Activated CD8-positive, alpha-beta memory T cell treated with anti-CD3 and anti-CD28 coated beads, Interleukin-2, amount 10 ng/mL, durations not matched to agents 7 days and 5 days (primary cell): Measurements from ENCODE around the gene POLDIP2. TPM values are rescaled to one million over a fixed set of nuclear protein-coding genes. Genes with fewer than 3 reads are reported as not detected.
"Not testable (repeated sequence)": the region's sequence is repeated elsewhere in the genome, so short reads cannot be mapped to it uniquely, and the experiment has no call there.

Experiments
- ATAC-seq: fragments of 150-1000 bp; cut with Tn5 transposase; one replicate; pipeline ENCODE4 v1.10.0; 2021; ENCODE audit warnings: moderate library complexity
- CTCF ChIA-PET: fragments of 350-600 bp; sonication (Branson Sonifier 250); formaldehyde crosslinking; loops from one replicate; lab custom pipeline; 2021; ENCODE audit warnings: antibody characterized with exemption; lab: Charles Lee
- DNase-seq: peaks from one replicate; pipeline ENCODE4 v3.0.0-alpha.2; 2020
- H3K27ac Mint-ChIP-seq: one replicate; pipeline ENCODE4 v1.8.0; 2021; ENCODE audit warnings: mild to moderate bottlenecking, mixed read lengths
- H3K27me3 Mint-ChIP-seq: one replicate; pipeline ENCODE4 v1.8.0; 2021; ENCODE audit warnings: mixed read lengths
- H3K36me3 Mint-ChIP-seq: one replicate; pipeline ENCODE4 v1.8.0; 2021; ENCODE audit warnings: mild to moderate bottlenecking, mixed read lengths
- H3K4me1 Mint-ChIP-seq: one replicate; pipeline ENCODE4 v1.8.0; 2021; ENCODE audit warnings: mixed read lengths
- H3K4me3 Mint-ChIP-seq: one replicate; pipeline ENCODE4 v1.8.0; 2021; ENCODE audit warnings: mild to moderate bottlenecking, moderate library complexity, mixed read lengths
- H3K9me3 Mint-ChIP-seq: one replicate; pipeline ENCODE4 v1.8.0; 2022; ENCODE audit warnings: low read depth, mixed read lengths
- total RNA-seq, 2 experiments: library from RNA; stranded (reverse); gene quantifications; one replicate each; pipeline ENCODE4 v1.2.3, GENCODE V29; 2021

POLDIP2 gene
- total RNA-seq, 2 experiments from 2014 or later: 68.6 to 83.5 TPM

- no peak for DNase-seq
- CTCF ChIA-PET: interaction anchor here (1.4 to 1.7 kb wide), 2 partner anchors 10 to 11 kb away, joined by 3 to 5 read pairs; partner anchors contain the start of genes IFT20, POLDIP2 and TNFAIP1
- no peak for ATAC-seq
- Mint-ChIP-seq H3K36me3 (peaks cover 37% of the 10 kb centered on the region), H3K9me3 (no peaks in the 10 kb centered on the region), H3K4me1 (no peaks in the 10 kb centered on the region), H3K4me3 (no peak overlapping the region), H3K27ac (no peak overlapping the region), H3K27me3 (no peaks in the 10 kb centered on the region)
These were observed 10.5 kb downstream of the POLDIP2 start for GRCh38 chr17:28346746-28347246.

- Mint-ChIP-seq H3K27me3 (no peaks in the 10 kb centered on the region), H3K27ac (no peak overlapping the region), H3K9me3 (no peaks in the 10 kb centered on the region), H3K36me3 (peaks cover 34% of the 10 kb centered on the region), H3K4me3 (no peak overlapping the region), H3K4me1 (no peaks in the 10 kb centered on the region)
- DNase-seq (no peak), ATAC-seq (no peak)
- CTCF ChIA-PET: interaction anchor here (1.4 to 1.7 kb wide), 2 partner anchors 11 kb away, joined by 3 to 5 read pairs; partner anchors contain the start of genes IFT20, POLDIP2 and TNFAIP1
These were observed 11.1 kb downstream of the POLDIP2 start for GRCh38 chr17:28346199-28346580.

GRCh38 chr17:28345419-28346198, 11.7 kb downstream of the POLDIP2 start:
- peaks cover 34% of the 10 kb centered on the region for H3K36me3 Mint-ChIP-seq

GRCh38 chr17:28344435-28344901, 12.9 kb downstream of the POLDIP2 start:
- no peak overlapping the region for H3K27ac Mint-ChIP-seq
- ATAC-seq: no peak

More at GRCh38 chr17:28345419-28346198, 11.7 kb downstream of the POLDIP2 start:
- Mint-ChIP-seq H3K4me3 (no peak overlapping the region), H3K27me3 (no peaks in the 10 kb centered on the region), H3K27ac (no peak overlapping the region), H3K9me3 (no peaks in the 10 kb centered on the region), H3K4me1 (no peaks in the 10 kb centered on the region)
- ATAC-seq (no peak), DNase-seq (no peak)
- CTCF ChIA-PET: interaction anchor here (1.1 to 1.7 kb wide), 3 partner anchors 10 to 12 kb away, joined by 3 to 5 read pairs (median 3); partner anchors contain the start of genes IFT20, POLDIP2 and TNFAIP1

GRCh38 chr17:28344011-28344410, 13.3 kb downstream of the POLDIP2 start:
- Mint-ChIP-seq H3K27me3 (no peaks in the 10 kb centered on the region), H3K4me3 (no peak overlapping the region)

More at GRCh38 chr17:28344435-28344901, 12.9 kb downstream of the POLDIP2 start:
- Mint-ChIP-seq H3K4me3 (no peak overlapping the region), H3K27me3 (no peaks in the 10 kb centered on the region), H3K4me1 (no peaks in the 10 kb centered on the region), H3K36me3 (peaks cover 30% of the 10 kb centered on the region), H3K9me3 (no peaks in the 10 kb centered on the region)
- no peak for DNase-seq
- CTCF ChIA-PET: no interaction called here

GRCh38 chr17:28343491-28343932, 13.8 kb downstream of the POLDIP2 start:
- no peak for ATAC-seq
- H3K27ac Mint-ChIP-seq: no peak overlapping the region
- H3K36me3 Mint-ChIP-seq: peaks cover 24% of the 10 kb centered on the region
- no peaks in the 10 kb centered on the region for H3K9me3 Mint-ChIP-seq
- CTCF ChIA-PET: no interaction called here
- DNase-seq: no peak
- H3K4me1 Mint-ChIP-seq: peaks cover under 1% of the 10 kb centered on the region
- H3K4me3 Mint-ChIP-seq: no peak overlapping the region
- no peaks in the 10 kb centered on the region for H3K27me3 Mint-ChIP-seq

More at GRCh38 chr17:28344011-28344410, 13.3 kb downstream of the POLDIP2 start:
- H3K9me3 Mint-ChIP-seq: no peaks in the 10 kb centered on the region
- DNase-seq (no peak), ATAC-seq (no peak)
- peaks cover 29% of the 10 kb centered on the region for H3K36me3 Mint-ChIP-seq
- H3K4me1 Mint-ChIP-seq: no peaks in the 10 kb centered on the region
- CTCF ChIA-PET: no interaction called here
- no peak overlapping the region for H3K27ac Mint-ChIP-seq

- Mint-ChIP-seq H3K27me3 (no peaks in the 10 kb centered on the region), H3K4me1 (peaks cover 9% of the 10 kb centered on the region), H3K27ac (no peak overlapping the region), H3K4me3 (no peak overlapping the region), H3K36me3 (peaks cover 20% of the 10 kb centered on the region), H3K9me3 (no peaks in the 10 kb centered on the region)
- no peak for ATAC-seq
- CTCF ChIA-PET: no interaction called here
- no peak for DNase-seq
These were observed 15.0 kb downstream of the POLDIP2 start for GRCh38 chr17:28342313-28342712.

- CTCF ChIA-PET: no interaction called here
- ATAC-seq: no peak
- Mint-ChIP-seq H3K4me3 (no peak overlapping the region), H3K27me3 (no peaks in the 10 kb centered on the region), H3K27ac (no peak overlapping the region), H3K9me3 (no peaks in the 10 kb centered on the region), H3K36me3 (peaks cover 16% of the 10 kb centered on the region), H3K4me1 (peaks cover 17% of the 10 kb centered on the region)
- DNase-seq: no peak
These were observed 15.8 kb downstream of the POLDIP2 start for GRCh38 chr17:28341516-28341915.

- CTCF ChIA-PET: no interaction called here
- Mint-ChIP-seq H3K27ac (no peak overlapping the region), H3K4me1 (peaks cover 21% of the 10 kb centered on the region), H3K9me3 (no peaks in the 10 kb centered on the region), H3K27me3 (no peaks in the 10 kb centered on the region), H3K36me3 (peaks cover 13% of the 10 kb centered on the region), H3K4me3 (no peak overlapping the region)
- DNase-seq (no peak), ATAC-seq (no peak)
These were observed 17.0 kb downstream of the POLDIP2 start for GRCh38 chr17:28340374-28340773.

- H3K4me1 Mint-ChIP-seq: peaks cover 26% of the 10 kb centered on the region
- ATAC-seq (no peak), DNase-seq (no peak)
- CTCF ChIA-PET: interaction anchor here (1.2 to 2.0 kb wide), 2 partner anchors 15 to 77 kb away, joined by 3 to 5 read pairs; no protein-coding TSS in a partner anchor
- H3K27me3 Mint-ChIP-seq: no peaks in the 10 kb centered on the region
- H3K4me3 Mint-ChIP-seq: no peak overlapping the region
- no peaks in the 10 kb centered on the region for H3K9me3 Mint-ChIP-seq
- H3K27ac Mint-ChIP-seq: no peak overlapping the region
- H3K36me3 Mint-ChIP-seq: peaks cover 13% of the 10 kb centered on the region
These were observed 17.9 kb downstream of the POLDIP2 start for GRCh38 chr17:28339431-28339830.

GRCh38 chr17:28338769-28339212, 18.5 kb downstream of the POLDIP2 start:
- Mint-ChIP-seq H3K4me1 (peaks cover 32% of the 10 kb centered on the region), H3K36me3 (peaks cover 13% of the 10 kb centered on the region)
- not testable (repeated sequence) for H3K27ac Mint-ChIP-seq, H3K27me3 Mint-ChIP-seq, H3K4me3 Mint-ChIP-seq, H3K9me3 Mint-ChIP-seq, DNase-seq, ATAC-seq
- CTCF ChIA-PET: interaction anchor here (1.2 to 2.0 kb wide), 3 partner anchors 16 to 533 kb away, joined by 3 to 5 read pairs (median 3); no protein-coding TSS in a partner anchor

- DNase-seq (no peak), ATAC-seq (no peak)
- Mint-ChIP-seq H3K4me1 (peaks cover 33% of the 10 kb centered on the region), H3K9me3 (no peaks in the 10 kb centered on the region), H3K27me3 (no peaks in the 10 kb centered on the region), H3K36me3 (peaks cover 13% of the 10 kb centered on the region), H3K4me3 (no peak overlapping the region), H3K27ac (no peak overlapping the region)
- CTCF ChIA-PET: interaction anchor here (1.2 to 2.0 kb wide), 3 partner anchors 20 to 533 kb away, joined by 3 to 5 read pairs (median 4); partner anchors contain the start of gene POLDIP2
These were observed 19.1 kb downstream of the POLDIP2 start for GRCh38 chr17:28338056-28338768.
